Cardiac septum (tissue), 1 donor: ENCODE results near the gene MBD6. TPM values are rescaled to one million over a fixed set of nuclear protein-coding genes. Genes with fewer than 3 reads are reported as not detected.
"Not testable (repeated sequence)": the region's sequence is repeated elsewhere in the genome, so short reads cannot be mapped to it uniquely, and the experiment has no call there.

ENCODE experiments used
- DNase-seq: peaks from one replicate; pipeline ENCODE4 v3.0.0-alpha.2; 2020; ENCODE audit warnings: low spot score
- intact Hi-C: fragments of 100-400 bp; cut with DNase I; formaldehyde crosslinking; loops from one replicate; pipeline ENCODE4 v1.14.0; 2022
- total RNA-seq: library from RNA; stranded (reverse); fragmentation: NEBNext Ultra II Directional; extraction: Animal tissue kit (Norgen Biotek cat#: 25700); gene quantifications from one replicate; pipeline ENCODE4 v1.2.1, GENCODE V29; 2021
- donor health status: DM: no; HTN: no; CAD: no.

The MBD6 gene
- total RNA-seq, 1 donor from 2014 or later: 39.9 TPM

DNA sequence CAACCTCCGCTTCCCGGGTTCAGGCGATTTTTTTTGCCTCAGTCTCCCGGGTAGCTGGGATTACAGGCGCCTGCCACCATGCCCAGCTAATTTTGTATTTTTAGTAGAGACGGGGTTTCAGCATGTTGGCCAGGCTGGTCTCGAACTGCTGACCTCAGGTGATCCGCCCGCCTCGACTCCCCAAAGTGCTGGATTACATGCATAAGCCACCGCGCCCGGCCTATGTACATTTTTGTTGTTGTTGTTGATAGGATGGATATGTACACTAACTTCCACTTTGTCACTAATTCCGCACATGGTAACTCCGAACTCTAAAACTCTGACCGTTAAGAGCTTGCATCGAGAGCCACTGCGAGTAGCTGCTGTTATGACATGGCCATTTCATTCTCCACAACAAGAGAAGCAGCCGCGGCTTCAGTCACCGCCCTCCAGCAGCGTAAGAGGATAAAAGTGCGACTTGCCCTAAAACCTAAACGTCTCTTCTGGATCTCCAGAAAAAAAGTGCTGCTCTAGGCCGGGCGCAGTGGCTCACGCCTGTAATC is 35.5 kb upstream of the MBD6 start:
- DNase-seq: no peak
- intact Hi-C loops: loop anchor here (5.0 kb wide), 1 partner anchor 35 kb away; the partner anchor contains the start of genes DDIT3 and MBD6

DNA sequence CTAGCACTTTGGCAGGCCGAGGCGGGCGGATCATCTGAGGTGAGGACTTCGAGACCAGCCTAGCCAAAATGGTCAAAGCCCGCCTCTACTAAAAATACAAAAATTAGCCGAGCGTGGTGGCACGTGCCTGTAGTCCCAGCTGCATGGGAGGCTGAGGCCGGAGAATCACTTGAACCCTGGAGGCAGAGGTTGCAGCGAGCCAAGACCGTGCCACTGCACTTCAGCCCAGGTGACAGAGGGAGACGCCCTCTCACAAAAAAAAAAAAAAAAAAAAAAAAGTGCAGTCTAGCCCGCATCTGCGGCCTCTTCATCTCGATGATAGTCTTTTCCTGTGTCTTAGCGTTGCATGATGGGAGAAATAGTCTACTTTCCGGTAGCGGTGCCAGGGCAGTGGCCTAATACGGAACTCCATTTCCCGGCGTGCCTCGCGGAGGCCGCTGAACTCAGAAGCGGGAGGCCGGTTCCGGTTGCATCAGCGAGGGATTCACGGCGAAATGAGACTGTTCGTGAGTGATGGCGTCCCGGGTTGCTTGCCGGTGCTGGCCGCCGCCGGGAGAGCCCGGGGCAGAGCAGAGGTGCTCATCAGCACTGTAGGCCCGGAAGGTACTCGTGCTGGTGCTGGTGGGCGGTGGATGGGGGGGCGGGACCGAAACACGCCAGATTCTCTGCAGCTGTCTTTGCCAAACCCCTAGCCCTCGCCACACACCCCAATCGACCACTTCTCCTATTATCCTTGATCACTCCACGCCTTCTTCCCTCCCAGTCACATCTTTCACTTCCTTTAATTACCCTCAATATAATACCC is 34.8 kb upstream of the MBD6 start, which contains the start of gene MARS1:
Gene MARS1, plus strand, starts transcription at position 472 of the 805 bp plus-strand sequence. Its CDS starts 23 bp downstream, at position 495.
- intact Hi-C loops: loop anchor here (5.0 kb wide), 1 partner anchor 35 kb away; the partner anchor contains the start of genes DDIT3 and MBD6
- peak; percentile 97 for DNase-seq

DNA sequence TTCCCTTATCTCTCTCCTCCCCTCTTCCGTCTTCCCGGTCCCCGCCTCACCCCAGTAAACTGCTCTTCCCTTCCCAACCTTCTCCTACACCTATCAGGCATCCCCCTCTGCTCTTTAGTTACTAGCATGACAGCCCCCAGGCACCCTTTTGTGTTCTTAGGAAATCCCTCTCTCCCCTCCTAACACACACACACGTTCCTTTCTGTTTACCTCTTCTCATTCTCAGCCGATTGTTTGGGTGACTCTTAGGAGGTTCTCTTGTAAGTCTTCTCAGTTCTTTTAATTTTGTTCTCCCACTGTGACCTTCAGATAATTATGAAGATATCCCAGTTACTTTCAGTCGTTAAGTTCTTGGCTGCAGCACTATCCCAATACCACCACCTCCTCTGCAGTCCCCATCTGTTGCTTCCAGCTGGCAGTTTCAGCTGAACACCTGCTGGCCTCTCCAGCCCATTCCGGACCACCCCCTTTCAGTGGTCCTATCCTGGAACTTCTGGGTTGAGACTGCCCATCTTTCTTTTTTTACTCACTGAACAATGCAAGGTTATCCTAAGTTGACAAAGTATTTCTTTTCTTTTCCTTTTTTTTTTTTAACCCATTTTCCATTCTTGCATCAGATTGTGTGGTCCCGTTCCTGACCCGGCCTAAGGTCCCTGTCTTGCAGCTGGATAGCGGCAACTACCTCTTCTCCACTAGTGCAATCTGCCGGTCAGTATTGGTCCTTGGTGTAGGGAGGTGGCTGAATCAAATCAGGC is 34.0 kb upstream of the MBD6 start:
- intact Hi-C loops: loop anchor here (5.0 kb wide), 1 partner anchor 34 kb away; the partner anchor contains the start of genes DDIT3 and MBD6
- DNase-seq: peak; percentile 15

DNA sequence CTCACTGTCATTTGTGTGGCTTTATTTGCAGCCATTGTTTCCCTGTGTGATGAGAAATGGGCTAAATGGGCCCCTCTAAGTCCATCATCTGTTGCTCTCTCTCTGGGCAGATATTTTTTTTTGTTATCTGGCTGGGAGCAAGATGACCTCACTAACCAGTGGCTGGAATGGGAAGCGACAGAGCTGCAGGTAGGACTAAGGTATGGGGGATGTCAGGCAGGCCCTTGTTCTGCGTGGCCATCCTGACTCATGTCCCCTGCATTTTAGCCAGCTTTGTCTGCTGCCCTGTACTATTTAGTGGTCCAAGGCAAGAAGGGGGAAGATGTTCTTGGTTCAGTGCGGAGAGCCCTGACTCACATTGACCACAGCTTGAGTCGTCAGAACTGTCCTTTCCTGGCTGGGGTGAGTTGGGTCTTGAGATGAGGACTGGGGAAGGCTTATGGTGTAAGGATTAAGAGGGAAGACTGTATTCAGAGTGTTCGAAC is 33.4 kb upstream of the MBD6 start:
- peak; percentile 70 for DNase-seq
- intact Hi-C loops: loop anchor here (5.0 kb wide), 1 partner anchor 33 kb away; the partner anchor contains the start of genes DDIT3 and MBD6

DNA sequence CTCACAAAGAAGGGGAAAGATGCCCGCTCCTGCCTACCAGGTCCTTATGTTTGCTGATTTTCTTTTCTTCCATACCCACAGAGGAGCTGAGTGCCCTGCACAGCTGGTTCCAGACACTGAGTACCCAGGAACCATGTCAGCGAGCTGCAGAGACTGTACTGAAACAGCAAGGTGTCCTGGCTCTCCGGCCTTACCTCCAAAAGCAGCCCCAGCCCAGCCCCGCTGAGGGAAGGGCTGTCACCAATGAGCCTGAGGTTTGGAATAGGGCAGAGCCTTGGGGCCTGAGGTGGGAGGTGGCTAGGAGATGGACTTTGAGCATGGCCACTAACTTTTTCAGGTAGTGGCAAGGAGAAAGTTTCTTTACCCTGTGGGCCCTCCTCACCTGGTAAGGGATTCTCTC is 32.5 kb upstream of the MBD6 start:
- intact Hi-C loops: no loop called here
- DNase-seq: peak; percentile 44

DNA sequence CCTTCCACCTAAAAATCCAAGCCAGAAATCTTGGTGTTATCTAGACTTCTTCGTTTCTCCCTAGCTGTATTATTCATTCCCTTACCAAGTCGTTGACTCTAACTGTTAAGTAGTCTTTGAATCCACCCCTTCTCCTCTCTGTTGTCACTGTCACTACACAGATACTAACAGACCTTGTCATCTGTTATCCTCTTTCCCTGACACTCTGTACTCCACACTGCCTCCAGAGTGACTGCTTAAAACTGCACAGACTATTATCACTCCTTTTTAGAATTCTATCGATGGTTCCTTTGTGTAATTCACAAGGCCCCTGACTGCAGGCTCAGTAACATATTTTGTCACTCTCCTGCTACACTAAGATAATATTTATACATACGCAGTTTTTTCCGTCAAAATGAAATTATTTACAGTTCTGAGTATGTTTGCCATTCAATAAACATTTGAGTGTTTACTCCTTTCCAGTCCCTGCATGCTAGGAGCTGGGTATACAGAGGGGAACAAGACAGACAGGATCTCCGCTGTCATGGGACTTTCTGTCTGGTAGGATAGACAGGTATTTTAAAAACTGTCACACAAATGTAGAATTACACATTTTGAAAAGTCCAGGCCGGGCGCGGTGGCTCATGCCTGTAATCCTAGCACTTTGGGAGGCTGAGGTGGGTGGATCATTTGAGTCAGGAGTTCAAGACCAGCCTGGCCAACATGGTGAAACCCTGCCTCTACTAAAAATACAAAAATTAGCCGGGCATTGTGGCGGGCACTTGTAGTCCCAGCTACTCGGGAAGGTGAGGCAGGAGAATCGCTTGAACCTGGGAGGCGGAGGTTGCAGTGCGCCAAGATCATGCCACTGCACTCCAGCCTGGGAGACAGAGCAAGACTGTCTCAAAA is 31.0 kb upstream of the MBD6 start:
- DNase-seq: peak; percentile 7
- intact Hi-C loops: no loop called here

DNA sequence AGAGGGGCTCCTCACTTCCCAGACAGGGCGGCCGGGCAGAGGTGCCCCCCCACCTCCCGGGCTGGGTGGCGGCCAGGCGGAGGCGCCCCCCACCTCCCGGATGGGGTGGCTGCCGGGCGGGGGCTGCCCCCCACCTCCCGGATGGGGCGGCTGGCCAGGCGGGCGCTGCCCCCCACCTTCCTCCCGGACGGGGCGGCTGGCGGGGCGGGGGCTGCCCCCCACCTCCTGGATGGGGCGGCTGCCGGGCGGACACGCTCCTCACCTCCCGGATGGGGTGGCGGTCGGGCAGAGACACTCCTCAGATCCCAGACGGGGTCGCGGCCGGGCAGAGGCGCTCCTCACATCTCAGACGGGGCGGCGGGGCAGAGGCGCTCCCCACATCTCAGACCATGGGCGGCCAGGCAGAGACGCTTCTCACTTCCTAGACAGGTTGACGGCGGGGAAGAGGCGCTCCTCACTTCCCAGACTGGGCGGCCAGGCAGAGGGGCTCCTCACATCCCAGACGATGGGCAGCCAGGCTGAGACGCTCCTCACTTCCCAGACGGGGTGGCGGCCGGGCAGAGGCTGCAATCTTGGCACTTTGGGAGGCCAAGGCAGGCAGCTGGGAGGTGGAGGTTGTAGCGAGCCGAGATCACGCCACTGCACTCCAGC is 27.4 kb upstream of the MBD6 start:
- intact Hi-C loops, DNase-seq: not testable (repeated sequence)

DNA sequence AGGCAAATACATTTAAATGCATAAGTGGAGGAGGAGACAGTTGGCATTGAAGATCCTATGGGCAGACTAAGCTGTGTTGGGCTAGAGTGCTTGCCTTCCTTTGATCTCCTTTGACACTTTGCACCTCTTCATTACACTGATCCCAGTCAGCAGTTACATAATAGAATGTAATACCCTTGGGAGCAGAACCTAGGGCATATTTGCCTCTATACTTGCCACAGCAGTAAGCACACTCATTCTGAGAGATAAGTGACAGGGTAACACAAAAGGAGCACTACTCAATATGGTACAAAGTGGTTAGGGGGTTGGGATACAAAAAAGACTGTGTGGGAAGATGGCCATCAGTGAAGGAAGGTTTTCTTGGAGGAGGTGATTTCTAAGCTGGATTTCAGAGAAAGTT is 25.8 kb upstream of the MBD6 start:
- intact Hi-C loops: no loop called here

DNA sequence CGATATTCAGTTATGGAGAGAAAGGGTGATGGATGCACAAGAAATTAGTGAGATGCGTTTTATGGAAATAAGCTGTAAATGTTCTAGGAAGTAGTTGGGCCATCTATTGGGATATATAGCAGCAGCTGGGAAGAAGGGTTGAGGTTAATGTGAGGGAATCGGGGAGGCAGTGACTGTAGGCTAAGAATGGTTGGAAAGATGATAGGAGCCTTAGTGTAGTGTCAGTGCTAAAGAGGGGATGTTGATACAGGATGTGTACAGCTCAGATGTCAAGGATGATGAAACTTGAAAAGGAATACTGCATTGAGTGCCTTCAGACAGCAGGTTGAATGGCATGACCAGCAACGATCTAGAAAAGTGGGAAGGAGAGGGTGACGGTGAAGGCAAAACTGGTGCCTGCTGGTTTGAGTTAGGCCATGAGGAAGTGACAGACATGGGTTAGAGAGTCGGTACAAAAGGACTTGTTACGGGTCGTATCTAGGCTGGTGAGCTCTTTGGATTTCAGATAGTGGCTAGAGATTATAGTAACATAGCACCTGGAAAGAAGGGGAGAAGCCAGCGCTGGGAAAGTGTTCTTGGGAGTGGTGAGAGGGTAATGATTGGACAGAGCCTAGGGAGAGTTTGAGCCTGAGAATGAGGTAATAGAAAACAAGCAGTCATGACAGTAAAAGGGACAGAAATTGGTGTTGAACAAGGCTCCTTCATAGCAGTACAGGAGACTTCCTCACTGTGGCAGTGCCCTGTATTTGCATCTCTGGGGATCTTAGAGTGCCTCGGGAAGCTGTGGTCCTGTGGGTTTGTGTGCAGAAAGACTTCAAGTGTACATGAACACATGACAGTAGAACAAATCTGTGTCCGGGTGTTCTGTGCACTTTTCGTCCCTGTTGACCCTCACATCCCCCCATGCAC is 25.1 kb upstream of the MBD6 start:
- intact Hi-C loops: no loop called here
- no peak for DNase-seq

More for the DNA sequence above, 25.8 kb upstream of the MBD6 start:
- DNase-seq: no peak

DNA sequence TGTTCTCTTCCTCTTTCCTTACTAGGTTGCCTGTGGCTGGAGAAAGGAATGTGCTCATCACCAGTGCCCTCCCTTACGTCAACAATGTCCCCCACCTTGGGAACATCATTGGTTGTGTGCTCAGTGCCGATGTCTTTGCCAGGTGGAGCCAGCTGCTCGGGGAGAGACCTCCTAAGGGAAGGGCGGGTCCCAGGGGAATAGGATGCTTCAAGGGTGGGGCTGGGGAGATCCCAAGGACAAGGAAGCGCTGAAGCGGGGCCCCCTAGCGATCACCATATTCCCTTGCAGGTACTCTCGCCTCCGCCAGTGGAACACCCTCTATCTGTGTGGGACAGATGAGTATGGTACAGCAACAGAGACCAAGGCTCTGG is 24.5 kb upstream of the MBD6 start:
- intact Hi-C loops: no loop called here
- DNase-seq: no peak

DNA sequence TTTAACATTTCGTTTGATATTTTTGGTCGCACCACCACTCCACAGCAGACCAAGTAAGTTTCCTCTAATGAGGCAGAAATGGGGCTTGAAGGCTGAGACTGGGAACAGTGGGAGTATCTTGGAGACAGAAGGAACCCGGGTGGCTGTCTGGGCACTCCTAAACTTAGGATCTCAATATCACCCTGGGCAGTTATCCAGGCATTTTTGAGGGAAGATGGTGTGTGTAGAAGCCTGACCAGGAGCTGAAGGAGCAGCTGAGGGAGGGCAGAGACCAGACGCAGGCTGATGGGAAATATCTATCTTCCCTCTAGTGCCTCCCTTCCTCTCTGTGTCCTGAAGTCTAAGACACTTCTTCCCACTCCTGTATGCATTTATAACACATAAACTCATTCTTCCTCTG is 24.1 kb upstream of the MBD6 start:
- DNase-seq: no peak
- intact Hi-C loops: no loop called here

DNA sequence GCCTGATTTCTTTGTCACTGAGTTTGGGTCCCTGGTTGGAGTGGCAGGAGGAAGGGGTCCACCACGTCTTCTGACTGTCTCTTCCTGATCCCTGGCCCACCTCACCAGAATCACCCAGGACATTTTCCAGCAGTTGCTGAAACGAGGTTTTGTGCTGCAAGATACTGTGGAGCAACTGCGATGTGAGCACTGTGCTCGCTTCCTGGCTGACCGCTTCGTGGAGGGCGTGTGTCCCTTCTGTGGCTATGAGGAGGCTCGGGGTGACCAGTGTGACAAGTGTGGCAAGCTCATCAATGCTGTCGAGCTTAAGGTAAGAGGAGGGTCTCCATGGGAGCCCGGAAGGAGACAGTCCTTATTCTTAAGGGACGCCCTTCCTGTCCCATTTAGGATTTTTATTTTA is 22.4 kb upstream of the MBD6 start:
- intact Hi-C loops: no loop called here
- no peak for DNase-seq

DNA sequence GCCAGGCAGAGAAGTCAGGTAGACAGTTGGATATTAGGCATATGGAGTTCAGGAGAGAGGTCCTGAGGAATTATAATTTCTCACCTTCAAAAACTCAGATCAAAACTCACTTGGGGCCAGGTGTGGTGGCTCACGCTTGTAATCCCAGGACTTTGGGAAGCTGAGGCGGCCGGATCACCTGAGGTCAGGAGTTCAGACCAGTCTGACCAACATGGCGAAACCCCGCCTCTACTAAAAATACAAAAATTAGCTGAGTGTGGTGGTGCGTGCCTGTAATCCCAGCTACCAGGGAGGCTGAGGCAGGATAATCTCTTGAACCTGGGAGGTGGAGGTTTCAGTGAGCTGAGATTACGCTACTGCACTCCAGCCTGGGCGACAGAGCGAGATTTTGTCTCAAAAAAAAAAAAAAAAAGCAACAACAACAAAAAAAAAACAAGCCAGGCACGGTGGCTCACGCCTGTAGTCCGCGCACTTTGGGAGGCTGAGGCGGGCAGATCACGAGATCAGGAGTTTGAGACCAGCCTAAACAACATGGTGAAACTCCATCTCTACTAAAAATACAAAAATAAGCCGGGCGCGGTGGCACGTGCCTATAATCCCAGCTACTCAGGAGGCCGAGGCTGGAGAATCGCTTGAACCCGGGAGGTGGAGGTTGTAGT is 20.2 kb upstream of the MBD6 start:
- intact Hi-C loops, DNase-seq: not testable (repeated sequence)

DNA sequence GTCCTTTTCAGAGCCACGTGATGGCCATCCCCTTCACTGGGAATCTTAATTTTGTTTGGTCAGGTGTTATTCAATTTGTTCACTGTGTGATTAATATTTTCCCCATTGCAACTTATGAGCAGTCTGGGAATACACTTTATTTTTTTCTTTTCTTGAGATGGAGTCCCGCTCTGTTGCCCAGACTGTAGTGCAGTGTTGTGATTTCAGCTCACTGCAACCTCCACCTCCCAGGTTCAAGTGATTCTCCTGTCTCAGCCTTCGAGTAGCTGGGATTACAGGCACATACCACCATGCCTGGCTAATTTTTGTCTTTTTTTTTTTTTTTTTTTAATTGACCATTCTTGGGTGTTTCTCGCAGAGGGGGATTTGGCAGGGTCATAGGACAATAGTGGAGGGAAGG is 16.1 kb upstream of the MBD6 start:
- intact Hi-C loops: not testable (repeated sequence)

DNA sequence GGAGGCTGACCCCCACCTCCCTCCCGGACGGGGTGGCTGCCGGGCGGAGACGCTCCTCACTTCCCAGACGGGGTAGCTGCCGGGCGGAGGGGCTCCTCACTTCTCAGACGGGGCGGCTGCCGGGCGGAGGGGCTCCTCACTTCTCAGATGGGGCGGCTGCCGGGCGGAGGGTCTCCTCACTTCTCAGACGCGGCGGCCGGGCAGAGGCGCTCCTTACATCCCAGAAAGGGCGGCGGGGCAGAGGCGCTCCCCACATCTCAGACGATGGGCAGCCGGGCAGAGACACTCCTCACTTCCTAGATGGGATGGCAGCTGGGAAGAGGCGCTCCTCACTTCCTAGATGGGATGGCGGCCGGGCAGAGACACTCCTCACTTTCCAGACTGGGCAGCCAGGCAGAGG is 14.8 kb upstream of the MBD6 start:
- DNase-seq, intact Hi-C loops: not testable (repeated sequence)

More for the DNA sequence above, 16.1 kb upstream of the MBD6 start:
- not testable (repeated sequence) for DNase-seq

DNA sequence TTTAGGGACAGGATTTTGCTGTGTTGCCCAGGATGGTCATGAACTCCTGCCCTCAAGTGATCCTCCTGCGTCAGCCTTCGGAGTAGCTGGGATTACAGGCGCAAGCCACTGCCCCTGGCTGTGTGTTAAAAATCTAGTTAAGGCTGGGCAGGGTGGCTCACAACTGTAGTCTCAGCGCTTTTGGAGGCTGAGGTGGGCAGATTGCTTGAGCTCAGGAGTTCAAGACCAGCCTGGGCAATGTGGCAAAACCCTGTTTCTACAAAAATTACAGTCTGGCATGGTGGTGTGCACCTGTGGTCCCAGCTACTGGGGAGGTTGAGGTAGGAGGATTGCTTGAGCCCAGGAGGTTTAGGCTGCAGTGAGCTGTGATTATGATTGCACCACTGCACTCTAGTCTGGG is 11.5 kb upstream of the MBD6 start:
- intact Hi-C loops: no loop called here
- DNase-seq: no peak
